Neural progenitor cell (in vitro differentiated cells): ENCODE results near the gene TNFRSF18. TPM values are rescaled to one million over a fixed set of nuclear protein-coding genes. Genes with fewer than 3 reads are reported as not detected.
"Not testable (repeated sequence)": the region's sequence is repeated elsewhere in the genome, so short reads cannot be mapped to it uniquely, and the experiment has no call there.

ENCODE experiments used
- DNase-seq: peaks from one replicate; pipeline ENCODE4 v3.0.0-alpha.2; 2016; ENCODE audit warnings: low spot score
- H2AFZ ChIP-seq: fragments of 200-600 bp; sonication (generic); replicated peaks from 2 replicates; pipeline ENCODE4 v1.6.1; 2016; ENCODE audit warnings: antibody characterized with exemption
- H3F3A ChIP-seq: fragments of 200-600 bp; sonication (generic); 2 replicates; pipeline ENCODE4 v1.6.1; 2016; ENCODE audit warnings: antibody characterized with exemption, low read depth
- H3K27ac ChIP-seq: fragments of 200-600 bp; sonication (generic); 2 replicates; pipeline ENCODE4 v1.5.1; 2016; ENCODE audit warnings: mild to moderate bottlenecking
- H3K27me3 ChIP-seq: fragments of 200-600 bp; sonication (generic); 2 replicates; pipeline ENCODE4 v1.6.1; 2016; ENCODE audit warnings: mild to moderate bottlenecking, moderate library complexity
- H3K36me3 ChIP-seq: fragments of 200-600 bp; sonication (generic); 2 replicates; pipeline ENCODE4 v1.5.1; 2016
- H3K4me1 ChIP-seq: fragments of 200-600 bp; sonication (generic); 2 replicates; pipeline ENCODE4 v1.6.1; 2016; ENCODE audit warnings: mixed run types
- H3K4me2 ChIP-seq: fragments of 200-600 bp; sonication (generic); 2 replicates; pipeline ENCODE4 v1.6.1; 2016
- H3K4me3 ChIP-seq: fragments of 200-600 bp; sonication (generic); 2 replicates; pipeline ENCODE4 v1.5.1; 2016
- H3K79me2 ChIP-seq: fragments of 200-600 bp; sonication (generic); 2 replicates; pipeline ENCODE4 v1.6.1; 2016; ENCODE audit warnings: low read depth
- H3K9ac ChIP-seq: fragments of 200-600 bp; sonication (generic); 2 replicates; pipeline ENCODE4 v1.6.1; 2016
- H3K9me3 ChIP-seq: fragments of 200-600 bp; sonication (generic); 2 replicates; pipeline ENCODE4 v1.5.1; 2016; ENCODE audit warnings: low read depth
- H4K20me1 ChIP-seq: fragments of 200-600 bp; sonication (generic); 2 replicates; pipeline ENCODE4 v1.6.1; 2016; ENCODE audit warnings: low read depth
- H3K27ac Mint-ChIP-seq: 3 replicates; pipeline ENCODE4 v1.8.0; 2021; ENCODE audit warnings: mixed read lengths
- H3K27me3 Mint-ChIP-seq: 2 replicates; pipeline ENCODE4 v1.8.0; 2022; ENCODE audit warnings: low read depth, mild to moderate bottlenecking, inconsistent platforms, moderate library complexity, mixed read lengths; ENCODE audit not compliant: insufficient read depth
- H3K36me3 Mint-ChIP-seq: 3 replicates; pipeline ENCODE4 v1.8.0; 2021; ENCODE audit warnings: mixed read lengths
- H3K4me1 Mint-ChIP-seq: 3 replicates; pipeline ENCODE4 v1.8.0; 2021; ENCODE audit warnings: mixed read lengths
- H3K4me3 Mint-ChIP-seq: 3 replicates; pipeline ENCODE4 v1.8.0; 2021; ENCODE audit warnings: mild to moderate bottlenecking, moderate library complexity, mixed read lengths
- H3K9me3 Mint-ChIP-seq: 3 replicates; pipeline ENCODE4 v1.8.0; 2020; ENCODE audit warnings: mixed read lengths
- CTCF ChIP-seq: fragments of 200-600 bp; sonication (generic); IDR thresholded peaks from 2 replicates; pipeline ENCODE4 v1.5.1; 2017; ENCODE audit warnings: antibody characterized with exemption, mild to moderate bottlenecking
- EZH2 ChIP-seq: fragments of 200-600 bp; sonication (generic); IDR thresholded peaks from 2 replicates; pipeline ENCODE4 v1.6.1; 2017; ENCODE audit warnings: antibody characterized with exemption, mild to moderate bottlenecking, moderate library complexity
- EZH2phosphoT487 ChIP-seq: fragments of 200-600 bp; sonication (generic); IDR thresholded peaks from 2 replicates; pipeline ENCODE4 v1.6.1; 2017; ENCODE audit warnings: antibody characterized with exemption
- total RNA-seq: library from RNA; depleted of rRNA; stranded (reverse); fragments of >200 nt; gene quantifications from 2 replicates; pipeline ENCODE4 v1.2.3, GENCODE V29; 2015; ENCODE audit warnings: low replicate concordance

TNFRSF18 gene
- total RNA-seq, 1 donor from 2014 or later = not detected

- Histone ChIP-seq H3K36me3 (no peaks in the 10 kb centered on the region), H3K27ac (no peak overlapping the region), H3K4me1 (peaks cover 3% of the 10 kb centered on the region), H3K79me2 (no peaks in the 10 kb centered on the region), H3K4me2 (no peak overlapping the region), H3F3A (peaks cover 7% of the 10 kb centered on the region), H2AFZ (no peak overlapping the region), H3K9ac (no peak overlapping the region), H3K9me3 (peaks cover 4% of the 10 kb centered on the region), H3K4me3 (no peak overlapping the region), H3K27me3 (peaks cover 27% of the 10 kb centered on the region), H4K20me1 (no peaks in the 10 kb centered on the region)
- DNase-seq = no peak
- H3K4me1 Mint-ChIP-seq = peaks cover 6% of the 10 kb centered on the region
- H3K27me3 Mint-ChIP-seq = peaks cover 4% of the 10 kb centered on the region
- H3K9me3 Mint-ChIP-seq = peaks cover 12% of the 10 kb centered on the region
- H3K36me3 Mint-ChIP-seq = peaks cover 2% of the 10 kb centered on the region
- TF ChIP-seq CTCF (no peak), EZH2 (no peak), EZH2phosphoT487 (no peak)
- H3K27ac Mint-ChIP-seq = no peak overlapping the region
- no peak overlapping the region for H3K4me3 Mint-ChIP-seq
These were observed 8.6 kb downstream of the TNFRSF18 start for GRCh38 chr1:1197551-1198422.

- Histone ChIP-seq H3K36me3 (no peaks in the 10 kb centered on the region), H3K4me3 (no peak overlapping the region), H2AFZ (no peak overlapping the region), H3F3A (peaks cover 7% of the 10 kb centered on the region), H3K9ac (no peak overlapping the region), H3K4me2 (no peak overlapping the region), H3K4me1 (peaks cover 3% of the 10 kb centered on the region), H3K27me3 (peaks cover 24% of the 10 kb centered on the region), H4K20me1 (no peaks in the 10 kb centered on the region), H3K27ac (no peak overlapping the region), H3K9me3 (peaks cover 4% of the 10 kb centered on the region), H3K79me2 (no peaks in the 10 kb centered on the region)
- no peak overlapping the region for H3K27ac Mint-ChIP-seq
- peaks cover 6% of the 10 kb centered on the region for H3K4me1 Mint-ChIP-seq
- H3K9me3 Mint-ChIP-seq = peaks cover 12% of the 10 kb centered on the region
- no peak for DNase-seq
- TF ChIP-seq CTCF = no peak
- no peak for TF ChIP-seq EZH2
- no peak for TF ChIP-seq EZH2phosphoT487
- H3K36me3 Mint-ChIP-seq = peaks cover 2% of the 10 kb centered on the region
- H3K27me3 Mint-ChIP-seq = peaks cover 4% of the 10 kb centered on the region
- H3K4me3 Mint-ChIP-seq = no peak overlapping the region
These were observed 9.2 kb downstream of the TNFRSF18 start for GRCh38 chr1:1197188-1197500.

- peaks cover 7% of the 10 kb centered on the region for H3F3A ChIP-seq
- no peak overlapping the region for H3K4me2 ChIP-seq
- Mint-ChIP-seq H3K27me3 (peaks cover 4% of the 10 kb centered on the region), H3K36me3 (peaks cover 2% of the 10 kb centered on the region), H3K27ac (no peak overlapping the region), H3K9me3 (peaks cover 16% of the 10 kb centered on the region), H3K4me1 (peaks cover 6% of the 10 kb centered on the region), H3K4me3 (no peak overlapping the region)
- H3K4me3 ChIP-seq = no peak overlapping the region
- no peak overlapping the region for H3K9ac ChIP-seq
- H3K27ac ChIP-seq = no peak overlapping the region
- H3K79me2 ChIP-seq = no peaks in the 10 kb centered on the region
- H3K36me3 ChIP-seq = no peaks in the 10 kb centered on the region
- peaks cover 3% of the 10 kb centered on the region for H3K4me1 ChIP-seq
- no peak for DNase-seq
- H2AFZ ChIP-seq = no peak overlapping the region
- peaks cover 23% of the 10 kb centered on the region for H3K27me3 ChIP-seq
- TF ChIP-seq EZH2 (no peak), CTCF (no peak), EZH2phosphoT487 (no peak)
- no peaks in the 10 kb centered on the region for H4K20me1 ChIP-seq
- H3K9me3 ChIP-seq = peaks cover 4% of the 10 kb centered on the region
These were observed 9.8 kb downstream of the TNFRSF18 start for GRCh38 chr1:1196431-1197187.

GRCh38 chr1:1195726-1196125 is 10.7 kb downstream of the TNFRSF18 start:
- peaks cover 23% of the 10 kb centered on the region for H3K9me3 Mint-ChIP-seq
- H3K4me3 Mint-ChIP-seq = not testable (repeated sequence)
- peaks cover 14% of the 10 kb centered on the region for H3K27me3 ChIP-seq

More at GRCh38 chr1:1195726-1196125, 10.7 kb downstream of the TNFRSF18 start:
- not testable (repeated sequence) for H3K27ac Mint-ChIP-seq, H3K4me2 ChIP-seq, H3K27ac ChIP-seq, H3K9me3 ChIP-seq, DNase-seq, H3K36me3 Mint-ChIP-seq, H3K4me3 ChIP-seq, H2AFZ ChIP-seq, H3K79me2 ChIP-seq, H3K27me3 Mint-ChIP-seq, H3K9ac ChIP-seq, H3K4me1 Mint-ChIP-seq, H3F3A ChIP-seq, H3K4me1 ChIP-seq, H3K36me3 ChIP-seq, H4K20me1 ChIP-seq
